ENCODE results near the gene ZNRF4.

ZNRF4 gene

DNA sequence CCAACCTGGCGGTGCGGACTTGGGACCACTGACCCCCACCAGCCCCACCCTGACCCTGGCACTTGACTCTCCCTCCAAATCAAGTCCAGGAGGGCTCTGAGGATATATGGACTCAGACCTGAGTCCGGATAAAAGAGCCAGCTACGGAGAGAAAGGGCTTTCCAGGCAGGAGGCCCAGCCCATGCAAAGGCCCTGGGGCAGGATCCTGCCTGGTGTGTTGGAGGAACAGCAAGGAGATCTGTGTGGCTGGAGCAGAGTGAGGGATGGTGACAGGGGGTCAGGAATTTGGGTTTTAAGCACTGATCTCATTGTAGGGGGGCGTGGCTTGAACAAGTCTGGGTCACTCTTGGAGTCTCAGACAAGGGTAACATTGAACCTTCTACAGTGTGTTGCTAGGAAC, 474 bp upstream of the ZNRF4 start:
- no peaks in the 10 kb centered on the region for H4K20me1 ChIP-seq (ENCODE audit: insufficient read depth, low read length)
- TF ChIP-seq, protein P1, sequence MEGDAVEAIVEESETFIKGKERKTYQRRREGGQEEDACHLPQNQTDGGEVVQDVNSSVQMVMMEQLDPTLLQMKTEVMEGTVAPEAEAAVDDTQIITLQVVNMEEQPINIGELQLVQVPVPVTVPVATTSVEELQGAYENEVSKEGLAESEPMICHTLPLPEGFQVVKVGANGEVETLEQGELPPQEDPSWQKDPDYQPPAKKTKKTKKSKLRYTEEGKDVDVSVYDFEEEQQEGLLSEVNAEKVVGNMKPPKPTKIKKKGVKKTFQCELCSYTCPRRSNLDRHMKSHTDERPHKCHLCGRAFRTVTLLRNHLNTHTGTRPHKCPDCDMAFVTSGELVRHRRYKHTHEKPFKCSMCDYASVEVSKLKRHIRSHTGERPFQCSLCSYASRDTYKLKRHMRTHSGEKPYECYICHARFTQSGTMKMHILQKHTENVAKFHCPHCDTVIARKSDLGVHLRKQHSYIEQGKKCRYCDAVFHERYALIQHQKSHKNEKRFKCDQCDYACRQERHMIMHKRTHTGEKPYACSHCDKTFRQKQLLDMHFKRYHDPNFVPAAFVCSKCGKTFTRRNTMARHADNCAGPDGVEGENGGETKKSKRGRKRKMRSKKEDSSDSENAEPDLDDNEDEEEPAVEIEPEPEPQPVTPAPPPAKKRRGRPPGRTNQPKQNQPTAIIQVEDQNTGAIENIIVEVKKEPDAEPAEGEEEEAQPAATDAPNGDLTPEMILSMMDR (IDR thresholded peaks at IDR 0.05; ENCODE audit: low read length), result no peak
- TF ChIP-seq EZH2 (IDR thresholded peaks at IDR 0.05; ENCODE audit: borderline replicate concordance, low read length), result no peak

DNA sequence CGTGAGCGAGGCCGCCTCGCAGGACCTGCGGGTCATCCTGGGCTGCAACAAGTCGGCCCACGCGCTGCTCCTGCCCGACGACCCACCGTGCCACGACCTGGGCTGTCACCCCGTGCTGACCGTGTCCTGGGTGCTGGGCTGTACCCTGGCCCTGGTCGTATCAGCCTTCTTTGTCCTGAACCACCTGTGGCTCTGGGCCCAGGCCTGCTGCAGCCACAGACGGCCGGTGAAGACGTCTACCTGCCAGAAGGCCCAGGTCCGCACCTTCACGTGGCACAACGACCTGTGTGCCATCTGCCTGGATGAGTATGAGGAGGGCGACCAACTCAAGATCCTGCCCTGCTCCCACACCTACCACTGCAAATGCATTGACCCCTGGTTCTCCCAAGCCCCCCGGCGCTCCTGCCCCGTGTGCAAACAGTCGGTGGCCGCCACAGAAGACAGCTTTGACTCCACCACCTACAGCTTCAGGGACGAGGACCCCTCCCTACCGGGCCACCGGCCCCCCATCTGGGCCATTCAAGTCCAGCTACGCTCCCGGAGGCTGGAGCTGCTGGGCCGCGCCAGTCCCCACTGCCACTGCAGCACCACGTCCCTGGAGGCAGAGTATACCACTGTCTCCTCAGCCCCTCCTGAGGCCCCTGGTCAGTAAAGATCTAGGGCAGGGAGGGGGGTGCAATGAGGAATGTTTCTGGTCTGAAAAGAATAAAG, 1.1 kb downstream of the ZNRF4 start:
- H3K79me2 ChIP-seq (ENCODE audit: insufficient read depth, low read length), result no peaks in the 10 kb centered on the region
- no peak for TF ChIP-seq EZH2 (IDR thresholded peaks at IDR 0.05; ENCODE audit: borderline replicate concordance, low read length)
- TF ChIP-seq, protein P1 (IDR thresholded peaks at IDR 0.05; ENCODE audit: low read length), result no peak
- H4K20me1 ChIP-seq (ENCODE audit: insufficient read depth, low read length), result no peaks in the 10 kb centered on the region
- H3K9me2 ChIP-seq (ENCODE audit: low read depth, low read length), result no peaks in the 10 kb centered on the region
- no peaks in the 10 kb centered on the region for H3K9me3 ChIP-seq (ENCODE audit: low read length)
- H3K36me3 ChIP-seq (ENCODE audit: insufficient read depth, low read length), result no peaks in the 10 kb centered on the region
- no peaks in the 10 kb centered on the region for H3K4me1 ChIP-seq (ENCODE audit: insufficient read depth, low read length, severe bottlenecking)
- H3K27me3 ChIP-seq (ENCODE audit: insufficient read depth, low read length), result no peaks in the 10 kb centered on the region; the same call in 1 of the 2 replicates
- no peak overlapping the region for H2AFZ ChIP-seq (ENCODE audit: low read length)
- H3K9ac ChIP-seq (ENCODE audit: low read length), result no peak overlapping the region
- no peaks in the 10 kb centered on the region for H3F3A ChIP-seq (ENCODE audit: insufficient read depth, low read length)
- H3K4me2 ChIP-seq (ENCODE audit: low read length), result no peak overlapping the region
- H3K27ac ChIP-seq (ENCODE audit: low read depth, low read length, poor library complexity, severe bottlenecking), result no peak overlapping the region
- no peak overlapping the region for H3K4me3 ChIP-seq (ENCODE audit: low read depth, low read length, poor library complexity, severe bottlenecking)

More for the DNA sequence above, 474 bp upstream of the ZNRF4 start:
- Histone ChIP-seq H3K27me3 (ENCODE audit: insufficient read depth, low read length) (no peaks in the 10 kb centered on the region; the same call in 1 of the 2 replicates), H3K36me3 (ENCODE audit: insufficient read depth, low read length) (no peaks in the 10 kb centered on the region), H3K27ac (ENCODE audit: low read depth, low read length, poor library complexity, severe bottlenecking) (no peak overlapping the region), H3K4me3 (ENCODE audit: low read depth, low read length, poor library complexity, severe bottlenecking) (no peak overlapping the region), H2AFZ (ENCODE audit: low read length) (no peak overlapping the region), H3K79me2 (ENCODE audit: insufficient read depth, low read length) (no peaks in the 10 kb centered on the region), H3K9me2 (ENCODE audit: low read depth, low read length) (no peaks in the 10 kb centered on the region), H3F3A (ENCODE audit: insufficient read depth, low read length) (no peaks in the 10 kb centered on the region), H3K9me3 (ENCODE audit: low read length) (no peaks in the 10 kb centered on the region), H3K4me2 (ENCODE audit: low read length) (no peak overlapping the region), H3K9ac (ENCODE audit: low read length) (no peak overlapping the region), H3K4me1 (ENCODE audit: insufficient read depth, low read length, severe bottlenecking) (no peaks in the 10 kb centered on the region)

DNA sequence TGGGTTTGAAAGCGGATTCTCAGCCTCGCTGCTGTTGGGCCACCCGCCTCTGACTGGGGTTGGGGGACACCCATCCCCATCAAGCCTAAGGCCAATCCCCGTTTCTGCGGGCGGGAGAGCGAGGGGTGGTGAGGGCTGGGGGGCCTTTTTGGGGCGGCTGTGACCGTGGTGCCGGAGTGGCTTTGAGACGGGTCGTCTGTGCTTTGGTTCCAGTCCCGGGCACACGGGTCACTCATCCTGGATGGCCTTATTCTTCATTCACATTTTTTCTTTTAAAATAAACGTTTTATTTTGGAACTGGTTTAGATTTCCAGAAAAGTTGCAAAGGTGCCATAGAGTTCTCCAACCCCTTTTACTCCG, 1.6 kb downstream of the ZNRF4 start:
- no peak overlapping the region for H3K4me2 ChIP-seq (ENCODE audit: low read length)
- no peaks in the 10 kb centered on the region for H3K36me3 ChIP-seq (ENCODE audit: insufficient read depth, low read length)
- H3K27me3 ChIP-seq (ENCODE audit: insufficient read depth, low read length), result no peaks in the 10 kb centered on the region; the same call in 1 of the 2 replicates
- H4K20me1 ChIP-seq (ENCODE audit: insufficient read depth, low read length), result no peaks in the 10 kb centered on the region
- no peaks in the 10 kb centered on the region for H3K9me3 ChIP-seq (ENCODE audit: low read length)
- no peak overlapping the region for H3K9ac ChIP-seq (ENCODE audit: low read length)
- no peak overlapping the region for H3K27ac ChIP-seq (ENCODE audit: low read depth, low read length, poor library complexity, severe bottlenecking)
- no peaks in the 10 kb centered on the region for H3F3A ChIP-seq (ENCODE audit: insufficient read depth, low read length)
- H3K79me2 ChIP-seq (ENCODE audit: insufficient read depth, low read length), result no peaks in the 10 kb centered on the region
- no peaks in the 10 kb centered on the region for H3K9me2 ChIP-seq (ENCODE audit: low read depth, low read length)
- no peak overlapping the region for H3K4me3 ChIP-seq (ENCODE audit: low read depth, low read length, poor library complexity, severe bottlenecking)
- no peak for TF ChIP-seq EZH2 (IDR thresholded peaks at IDR 0.05; ENCODE audit: borderline replicate concordance, low read length)
- TF ChIP-seq, protein P1 (IDR thresholded peaks at IDR 0.05; ENCODE audit: low read length), result no peak
- no peaks in the 10 kb centered on the region for H3K4me1 ChIP-seq (ENCODE audit: insufficient read depth, low read length, severe bottlenecking)
- H2AFZ ChIP-seq (ENCODE audit: low read length), result no peak overlapping the region
